Measurements from ENCODE around the gene TCF7L2.

- TF ChIP-seq CTCF (conservative IDR thresholded peaks at IDR 0.05): no peak
- no peak for TF ChIP-seq ZFX (IDR thresholded peaks at IDR 0.05)
Observed at GRCh38 chr10:112980937-112981336, 30.9 kb downstream of the TCF7L2 start.
